Measurements from ENCODE around the gene MRGPRE.

The MRGPRE gene

GRCh38 chr11:3189196-3189843 is 42.9 kb downstream of the MRGPRE start:
- ATAC-seq (replicated peaks), result no peak

GRCh38 chr11:3188496-3189195 is 43.6 kb downstream of the MRGPRE start:
- ATAC-seq (replicated peaks) (no peak), DNase-seq (no peak)
- Mint-ChIP-seq H3K9me3 (no peaks in the 10 kb centered on the region), H3K36me3 (no peaks in the 10 kb centered on the region), H3K27ac (no peak overlapping the region), H3K27me3 (peaks cover 0 to 5% of the 10 kb centered on the region in 2 donors), H3K4me1 (no peaks in the 10 kb centered on the region), H3K4me3 (no peak overlapping the region)

More at GRCh38 chr11:3189196-3189843, 42.9 kb downstream of the MRGPRE start:
- no peaks in the 10 kb centered on the region for H3K9me3 Mint-ChIP-seq
- H3K36me3 Mint-ChIP-seq, result no peaks in the 10 kb centered on the region
- H3K4me3 Mint-ChIP-seq, result no peak overlapping the region
- H3K27ac Mint-ChIP-seq, result no peak overlapping the region
- no peaks in the 10 kb centered on the region for H3K4me1 Mint-ChIP-seq
- DNase-seq, result no peak
- peaks cover 0 to 5% of the 10 kb centered on the region in 2 donors for H3K27me3 Mint-ChIP-seq

GRCh38 chr11:3186166-3186953 is 45.9 kb downstream of the MRGPRE start:
- DNase-seq, result no peak
- Mint-ChIP-seq H3K27ac (no peak overlapping the region), H3K27me3 (peaks cover 0 to 5% of the 10 kb centered on the region in 2 donors), H3K4me3 (no peak overlapping the region), H3K9me3 (peaks cover 0 to 2% of the 10 kb centered on the region in 2 donors), H3K4me1 (no peaks in the 10 kb centered on the region), H3K36me3 (peaks cover 0 to 1% of the 10 kb centered on the region in 2 donors)
- ATAC-seq (replicated peaks), result no peak

GRCh38 chr11:3184732-3185347 is 47.4 kb downstream of the MRGPRE start:
- H3K36me3 Mint-ChIP-seq, result peaks cover 0 to 1% of the 10 kb centered on the region in 2 donors
- no peak for DNase-seq
- H3K9me3 Mint-ChIP-seq, result peaks cover 2 to 4% of the 10 kb centered on the region in 2 donors
- no peaks in the 10 kb centered on the region for H3K4me1 Mint-ChIP-seq
- H3K27me3 Mint-ChIP-seq, result peaks cover 0 to 5% of the 10 kb centered on the region in 2 donors
- ATAC-seq (replicated peaks), result no peak
- no peak overlapping the region for H3K27ac Mint-ChIP-seq
- no peak overlapping the region for H3K4me3 Mint-ChIP-seq

- Mint-ChIP-seq H3K27ac (no peak overlapping the region), H3K27me3 (peaks cover 0 to 5% of the 10 kb centered on the region in 2 donors), H3K36me3 (peaks cover 0 to 1% of the 10 kb centered on the region in 2 donors), H3K4me1 (no peaks in the 10 kb centered on the region), H3K9me3 (peaks cover 2 to 4% of the 10 kb centered on the region in 2 donors), H3K4me3 (no peak overlapping the region)
- ATAC-seq (replicated peaks) (no peak), DNase-seq (no peak)
Observed at GRCh38 chr11:3183523-3183922, 48.7 kb downstream of the MRGPRE start.

- no peaks in the 10 kb centered on the region for H3K4me1 Mint-ChIP-seq
- no peak overlapping the region for H3K27ac Mint-ChIP-seq
- H3K36me3 Mint-ChIP-seq, result peaks cover 0 to 1% of the 10 kb centered on the region in 2 donors
- no peak for DNase-seq
- peaks cover 2 to 4% of the 10 kb centered on the region in 2 donors for H3K9me3 Mint-ChIP-seq
- H3K27me3 Mint-ChIP-seq, result peaks cover 0 to 2% of the 10 kb centered on the region in 2 donors
- ATAC-seq (replicated peaks), result no peak
- no peak overlapping the region for H3K4me3 Mint-ChIP-seq
Observed at GRCh38 chr11:3182462-3182852, 49.8 kb downstream of the MRGPRE start.

- no peak for DNase-seq
- H3K36me3 Mint-ChIP-seq, result peaks cover 0 to 1% of the 10 kb centered on the region in 2 donors
- no peaks in the 10 kb centered on the region for H3K27me3 Mint-ChIP-seq
- ATAC-seq (replicated peaks), result no peak
- H3K27ac Mint-ChIP-seq, result no peak overlapping the region
- H3K4me3 Mint-ChIP-seq, result no peak overlapping the region
- H3K4me1 Mint-ChIP-seq, result no peaks in the 10 kb centered on the region
- H3K9me3 Mint-ChIP-seq, result peaks cover 2 to 4% of the 10 kb centered on the region in 2 donors
Observed at GRCh38 chr11:3181725-3182461, 50.3 kb downstream of the MRGPRE start.

- DNase-seq (no peak), ATAC-seq (replicated peaks) (no peak)
- Mint-ChIP-seq H3K9me3 (peaks cover 5 to 7% of the 10 kb centered on the region in 2 donors), H3K27me3 (peaks cover 0 to 3% of the 10 kb centered on the region in 2 donors), H3K4me3 (no peak overlapping the region), H3K27ac (no peak overlapping the region), H3K36me3 (peaks cover under 1 to 1% of the 10 kb centered on the region in 2 donors), H3K4me1 (no peaks in the 10 kb centered on the region)
Observed at GRCh38 chr11:3180869-3181268, 51.3 kb downstream of the MRGPRE start.

GRCh38 chr11:3178349-3178748 is 53.9 kb downstream of the MRGPRE start:
- ATAC-seq (replicated peaks) (no peak), DNase-seq (no peak)
- H3K36me3 Mint-ChIP-seq, result peaks cover 1 to 7% of the 10 kb centered on the region in 2 donors
- H3K27me3 Mint-ChIP-seq, result peaks cover 6 to 9% of the 10 kb centered on the region in 2 donors
- peaks cover 10 to 13% of the 10 kb centered on the region in 2 donors for H3K9me3 Mint-ChIP-seq
- H3K4me1 Mint-ChIP-seq, result no peaks in the 10 kb centered on the region
- no peak overlapping the region for H3K27ac Mint-ChIP-seq
- H3K4me3 Mint-ChIP-seq, result no peak overlapping the region

GRCh38 chr11:3177931-3178330 is 54.3 kb downstream of the MRGPRE start:
- no peak overlapping the region for H3K27ac Mint-ChIP-seq
- peaks cover 10 to 13% of the 10 kb centered on the region in 2 donors for H3K9me3 Mint-ChIP-seq
- peaks cover 0 to 7% of the 10 kb centered on the region in 2 donors for H3K36me3 Mint-ChIP-seq
- no peaks in the 10 kb centered on the region for H3K4me1 Mint-ChIP-seq
- peaks cover 6 to 9% of the 10 kb centered on the region in 2 donors for H3K27me3 Mint-ChIP-seq
- ATAC-seq (replicated peaks) (no peak), DNase-seq (no peak)
- no peak overlapping the region for H3K4me3 Mint-ChIP-seq
